HCT116 (cell line): Measurements from ENCODE around the gene SDF4.

Source experiments
- CEBPB ChIP-seq: IDR thresholded peaks from 2 replicates; pipeline ENCODE4 v1.6.1; 2012; ENCODE audit warnings: low read depth
- EGR1 ChIP-seq: IDR thresholded peaks from 2 replicates; pipeline ENCODE4 v1.6.1; 2012; ENCODE audit warnings: low read depth
- EZH2 ChIP-seq: fragments of 200-600 bp; sonication (generic); IDR thresholded peaks from 2 replicates; pipeline ENCODE4 v1.6.1; 2017; ENCODE audit warnings: antibody characterized with exemption, mixed run types
- EZH2phosphoT487 ChIP-seq: fragments of 200-600 bp; IDR thresholded peaks from 2 replicates; pipeline ENCODE4 v1.6.1; 2018; ENCODE audit warnings: antibody characterized with exemption, borderline replicate concordance
- JUND ChIP-seq: IDR thresholded peaks from 2 replicates; pipeline ENCODE4 v1.6.1; 2012
- POLR2A ChIP-seq: IDR thresholded peaks from 2 replicates; pipeline ENCODE4 v1.7.0; 2011; ENCODE audit warnings: borderline replicate concordance; ENCODE audit not compliant: insufficient read depth, insufficient read length; ENCODE audit errors: extremely low read depth
- POLR2AphosphoS5 ChIP-seq: IDR thresholded peaks from 2 replicates; pipeline ENCODE4 v1.6.1; 2011; ENCODE audit warnings: mild to moderate bottlenecking, low read depth, low read length, moderate library complexity
- SIN3A ChIP-seq: IDR thresholded peaks from 2 replicates; pipeline ENCODE4 v1.6.1; 2012; ENCODE audit warnings: low read depth
- SP1 ChIP-seq: IDR thresholded peaks from 2 replicates; pipeline ENCODE4 v1.6.1; 2012; ENCODE audit warnings: low read depth
- TCF7L2 ChIP-seq: IDR thresholded peaks from 2 replicates; pipeline ENCODE4 v1.7.0; 2011; ENCODE audit warnings: borderline replicate concordance, inconsistent platforms; ENCODE audit not compliant: insufficient read depth, insufficient read length; ENCODE audit errors: extremely low read depth
- ZNF274 ChIP-seq: fragments of 200-500 bp; sonication (Bioruptor generic); IDR thresholded peaks from 2 replicates; pipeline ENCODE4 v1.6.1; 2014; ENCODE audit warnings: mild to moderate bottlenecking, low read depth, low read length, inconsistent platforms
- TF ChIP-seq, protein P1 (sequence below), 3 experiments: fragments of 200-600 bp in 1 of 3; sonication (generic) in 1 of 3; IDR thresholded peaks in 2 of 3; conservative IDR thresholded peaks in 1 of 3; 2 replicates each; pipeline ENCODE4 v1.5.1; 2012 to 2017; ENCODE audit warnings: low read depth in 2 of 3, low read length in 2 of 3, antibody characterized with exemption in 1 of 3, borderline replicate concordance in 1 of 3, control low read depth in 1 of 3, mild to moderate bottlenecking in 1 of 3, mixed read lengths in 1 of 3, mixed run types in 1 of 3, moderate library complexity in 1 of 3; ENCODE audit not compliant: insufficient read depth in 1 of 3
- TF ChIP-seq, protein P2 (sequence below): IDR thresholded peaks from 2 replicates; pipeline ENCODE4 v1.6.1; 2012

DNA sequence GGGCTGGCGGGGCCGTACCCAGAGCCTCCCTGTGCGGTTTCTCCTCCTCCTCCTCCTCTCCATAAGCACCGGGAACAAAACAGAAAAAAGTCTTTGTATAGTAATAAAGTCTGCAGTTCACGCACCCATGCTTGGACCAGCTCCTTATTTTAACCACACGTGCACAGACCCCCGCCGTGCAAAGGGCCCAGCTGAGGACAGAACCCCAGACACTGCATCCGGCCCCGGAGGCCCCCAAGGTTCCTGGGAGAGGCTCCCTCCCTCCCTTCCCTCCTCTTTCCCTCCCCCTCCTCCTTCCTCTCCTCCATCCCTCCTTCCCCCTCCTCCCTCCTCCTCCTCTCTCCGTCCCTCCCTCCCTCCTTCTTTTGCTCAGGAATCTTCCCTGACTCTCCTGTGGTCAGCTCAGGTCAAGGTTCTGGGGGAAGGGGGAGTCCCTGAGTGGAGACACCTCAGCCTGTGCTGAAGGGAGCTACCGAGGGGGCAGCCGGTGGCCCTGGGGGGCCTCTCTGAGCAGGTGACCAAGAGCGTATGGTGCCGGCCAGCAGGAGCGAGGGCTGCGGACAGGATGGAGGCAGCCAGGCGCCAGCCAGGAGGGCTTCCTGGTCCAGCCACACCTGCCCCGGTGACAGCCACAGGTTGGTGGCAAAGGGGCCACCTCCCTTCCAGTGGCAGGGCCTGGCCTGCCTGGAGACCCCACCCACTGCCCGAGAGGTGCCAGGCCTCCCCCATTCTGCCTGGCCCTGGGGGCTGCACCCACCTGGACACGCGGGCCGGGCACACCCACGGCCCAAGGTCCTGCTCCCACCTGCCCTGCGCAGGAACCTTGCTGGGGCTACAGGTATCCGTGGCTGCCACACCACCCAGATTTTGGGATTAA lies 61.3 kb downstream of the SDF4 start:
- no peak for TF ChIP-seq TCF7L2
- TF ChIP-seq, protein P1, sequence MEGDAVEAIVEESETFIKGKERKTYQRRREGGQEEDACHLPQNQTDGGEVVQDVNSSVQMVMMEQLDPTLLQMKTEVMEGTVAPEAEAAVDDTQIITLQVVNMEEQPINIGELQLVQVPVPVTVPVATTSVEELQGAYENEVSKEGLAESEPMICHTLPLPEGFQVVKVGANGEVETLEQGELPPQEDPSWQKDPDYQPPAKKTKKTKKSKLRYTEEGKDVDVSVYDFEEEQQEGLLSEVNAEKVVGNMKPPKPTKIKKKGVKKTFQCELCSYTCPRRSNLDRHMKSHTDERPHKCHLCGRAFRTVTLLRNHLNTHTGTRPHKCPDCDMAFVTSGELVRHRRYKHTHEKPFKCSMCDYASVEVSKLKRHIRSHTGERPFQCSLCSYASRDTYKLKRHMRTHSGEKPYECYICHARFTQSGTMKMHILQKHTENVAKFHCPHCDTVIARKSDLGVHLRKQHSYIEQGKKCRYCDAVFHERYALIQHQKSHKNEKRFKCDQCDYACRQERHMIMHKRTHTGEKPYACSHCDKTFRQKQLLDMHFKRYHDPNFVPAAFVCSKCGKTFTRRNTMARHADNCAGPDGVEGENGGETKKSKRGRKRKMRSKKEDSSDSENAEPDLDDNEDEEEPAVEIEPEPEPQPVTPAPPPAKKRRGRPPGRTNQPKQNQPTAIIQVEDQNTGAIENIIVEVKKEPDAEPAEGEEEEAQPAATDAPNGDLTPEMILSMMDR (IDR thresholded peaks at IDR 0.05 in 2 of 3, conservative IDR thresholded peaks at IDR 0.05 in 1 of 3; ENCODE audit: borderline replicate concordance in 1 of 3, insufficient read depth in 1 of 3, low read depth in 2 of 3, low read length in 2 of 3), result no peak
- TF ChIP-seq POLR2A, result no peak
- TF ChIP-seq JUND, result no peak
- no peak for TF ChIP-seq SP1
- TF ChIP-seq EZH2, result no peak
- no peak for TF ChIP-seq EZH2phosphoT487
- no peak for TF ChIP-seq EGR1
- no peak; the same call in 1 of the 2 replicates for TF ChIP-seq POLR2AphosphoS5
- TF ChIP-seq CEBPB, result no peak
- no peak for TF ChIP-seq ZNF274
- TF ChIP-seq, protein P2, sequence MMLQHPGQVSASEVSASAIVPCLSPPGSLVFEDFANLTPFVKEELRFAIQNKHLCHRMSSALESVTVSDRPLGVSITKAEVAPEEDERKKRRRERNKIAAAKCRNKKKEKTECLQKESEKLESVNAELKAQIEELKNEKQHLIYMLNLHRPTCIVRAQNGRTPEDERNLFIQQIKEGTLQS, result no peak
- no peak for TF ChIP-seq SIN3A
